NB4 (cell line): ENCODE measurements around the gene ENPP6.

Source experiments
- MYC ChIP-seq: IDR thresholded peaks from 2 replicates; pipeline ENCODE4 v1.6.1; 2011; ENCODE audit warnings: low read depth, low read length
- POLR2A ChIP-seq: IDR thresholded peaks from 2 replicates; pipeline ENCODE4 v1.6.1; 2011; ENCODE audit warnings: mild to moderate bottlenecking; ENCODE audit not compliant: insufficient read length; ENCODE audit errors: extremely low read depth
- TF ChIP-seq, protein P1 (sequence below): IDR thresholded peaks from one replicate; pipeline ENCODE4 v1.5.1; 2012; ENCODE audit warnings: low read depth, low read length
- TF ChIP-seq, protein P2 (sequence below): IDR thresholded peaks from 2 replicates; pipeline ENCODE4 v1.6.1; 2011; ENCODE audit warnings: low read depth, low read length

DNA sequence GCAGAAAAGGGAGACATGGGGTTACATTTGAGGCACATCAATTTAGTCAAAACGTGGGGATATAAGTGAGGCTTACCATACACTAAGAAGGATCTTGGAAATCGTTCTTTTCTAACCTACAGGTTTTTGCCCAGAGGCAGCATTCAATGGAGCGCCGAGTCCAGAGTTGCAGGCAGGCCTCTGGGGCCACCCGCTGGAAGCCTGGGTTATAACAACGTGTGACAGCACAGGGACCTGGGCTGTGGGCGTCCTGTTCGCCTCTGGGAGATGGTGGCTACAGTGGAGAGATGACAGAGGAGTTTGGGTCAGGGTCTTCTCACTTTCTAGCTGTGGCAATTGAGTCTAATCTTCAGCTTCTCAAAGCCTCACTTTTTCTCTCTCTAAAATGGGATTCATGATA, 53.9 kb downstream of the ENPP6 start:
- TF ChIP-seq, protein P1, sequence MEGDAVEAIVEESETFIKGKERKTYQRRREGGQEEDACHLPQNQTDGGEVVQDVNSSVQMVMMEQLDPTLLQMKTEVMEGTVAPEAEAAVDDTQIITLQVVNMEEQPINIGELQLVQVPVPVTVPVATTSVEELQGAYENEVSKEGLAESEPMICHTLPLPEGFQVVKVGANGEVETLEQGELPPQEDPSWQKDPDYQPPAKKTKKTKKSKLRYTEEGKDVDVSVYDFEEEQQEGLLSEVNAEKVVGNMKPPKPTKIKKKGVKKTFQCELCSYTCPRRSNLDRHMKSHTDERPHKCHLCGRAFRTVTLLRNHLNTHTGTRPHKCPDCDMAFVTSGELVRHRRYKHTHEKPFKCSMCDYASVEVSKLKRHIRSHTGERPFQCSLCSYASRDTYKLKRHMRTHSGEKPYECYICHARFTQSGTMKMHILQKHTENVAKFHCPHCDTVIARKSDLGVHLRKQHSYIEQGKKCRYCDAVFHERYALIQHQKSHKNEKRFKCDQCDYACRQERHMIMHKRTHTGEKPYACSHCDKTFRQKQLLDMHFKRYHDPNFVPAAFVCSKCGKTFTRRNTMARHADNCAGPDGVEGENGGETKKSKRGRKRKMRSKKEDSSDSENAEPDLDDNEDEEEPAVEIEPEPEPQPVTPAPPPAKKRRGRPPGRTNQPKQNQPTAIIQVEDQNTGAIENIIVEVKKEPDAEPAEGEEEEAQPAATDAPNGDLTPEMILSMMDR = peak; percentile 65
- TF ChIP-seq, protein P2, sequence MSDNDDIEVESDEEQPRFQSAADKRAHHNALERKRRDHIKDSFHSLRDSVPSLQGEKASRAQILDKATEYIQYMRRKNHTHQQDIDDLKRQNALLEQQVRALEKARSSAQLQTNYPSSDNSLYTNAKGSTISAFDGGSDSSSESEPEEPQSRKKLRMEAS = peak; percentile 46
- TF ChIP-seq POLR2A (no peak), MYC (no peak)
